Hematopoietic multipotent progenitor cell treated with erythropoietin and hydrocortisone succinate and interleukin-3 and kit ligand, for 15 days (in vitro differentiated cells): ENCODE measurements around the gene KLF16.

Experiments used
- DNase-seq: peaks from one replicate; pipeline ENCODE4 v3.0.0-alpha.2; 2015; ENCODE audit warnings: low spot score

The KLF16 gene

DNA sequence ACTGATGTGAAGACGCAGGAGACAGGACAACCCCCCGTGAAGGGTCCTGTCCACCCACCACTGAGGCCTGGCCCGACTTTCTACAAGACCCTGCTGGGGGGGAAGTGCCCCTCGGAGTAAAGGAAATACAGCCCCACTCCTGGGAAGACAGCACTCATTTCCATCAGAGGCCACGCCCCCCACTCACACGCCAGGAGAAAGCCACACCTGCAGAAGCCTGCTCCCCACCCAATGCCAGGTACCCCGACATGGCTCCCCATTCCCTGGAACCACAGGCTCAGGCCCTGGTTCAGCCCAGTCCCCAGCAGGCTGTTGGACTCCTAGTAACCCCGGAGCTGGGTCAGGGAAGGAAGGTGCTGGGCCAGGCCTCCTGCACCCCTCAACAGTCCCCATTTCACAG, 40.4 kb downstream of the KLF16 start:
- no peak for DNase-seq

DNA sequence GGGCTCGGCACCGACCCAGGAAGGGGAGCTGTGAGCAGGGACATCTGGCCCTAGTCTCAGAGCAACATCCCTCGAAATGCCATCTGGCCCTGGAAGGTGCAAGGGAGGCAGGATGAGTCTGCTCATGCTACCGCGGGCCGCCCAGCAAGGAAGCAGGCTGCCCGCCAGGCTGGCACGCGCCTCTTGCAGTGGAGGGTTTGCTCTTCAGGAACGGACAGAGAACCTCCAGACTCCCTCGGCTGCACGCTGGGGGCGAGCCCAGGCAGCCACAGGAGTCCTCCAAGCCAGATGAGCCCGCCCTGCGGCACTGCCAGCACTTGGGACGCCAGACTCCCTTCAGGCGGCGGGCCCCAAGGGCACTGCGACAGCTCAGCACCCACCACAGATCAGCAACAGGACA, 41.2 kb downstream of the KLF16 start:
- DNase-seq = no peak

DNA sequence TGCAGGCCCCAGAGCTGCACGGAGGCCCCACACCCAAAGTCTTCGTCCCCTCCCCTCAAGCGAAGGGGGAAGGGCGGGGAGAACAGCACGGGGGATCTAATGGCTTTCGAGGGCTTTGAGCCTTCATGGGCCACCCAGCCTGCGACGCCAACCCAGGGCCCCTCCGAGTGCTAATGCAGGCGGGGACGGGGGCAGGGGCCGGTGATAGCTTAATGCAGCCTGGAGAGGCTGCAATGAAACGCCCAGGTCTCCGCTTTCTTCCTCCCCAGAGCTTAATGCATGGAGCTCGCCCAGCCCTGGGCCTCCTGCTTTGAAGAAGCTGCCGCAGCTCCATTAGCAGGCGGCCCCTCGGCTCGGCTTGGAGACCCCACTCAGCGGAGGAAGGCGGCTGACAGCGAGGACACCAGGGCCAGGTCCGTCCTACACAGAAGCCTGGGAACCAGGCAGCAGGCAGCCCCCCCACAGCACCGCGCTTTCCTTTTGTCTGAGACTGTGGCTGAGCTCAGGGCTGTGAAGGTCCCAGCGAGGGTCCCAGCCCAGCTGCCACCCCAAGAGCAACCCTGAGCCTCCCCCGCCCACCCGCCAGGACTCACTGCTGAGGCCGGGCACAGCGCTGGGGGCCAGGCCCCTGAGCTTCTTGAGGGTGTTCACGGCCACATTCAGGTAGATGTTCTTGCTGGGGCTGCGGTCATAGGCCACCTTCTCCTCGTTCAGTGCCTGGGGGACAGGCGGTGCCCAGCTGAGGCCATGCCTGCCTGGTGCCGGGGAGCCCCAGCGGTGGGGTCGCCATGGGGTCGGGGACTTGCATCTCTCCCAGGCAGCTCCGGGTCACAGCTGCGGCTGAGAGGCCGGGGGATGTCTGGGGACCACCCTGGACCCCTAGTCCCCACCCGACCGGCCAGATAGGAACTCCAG, 43.8 kb downstream of the KLF16 start:
- no peak for DNase-seq

DNA sequence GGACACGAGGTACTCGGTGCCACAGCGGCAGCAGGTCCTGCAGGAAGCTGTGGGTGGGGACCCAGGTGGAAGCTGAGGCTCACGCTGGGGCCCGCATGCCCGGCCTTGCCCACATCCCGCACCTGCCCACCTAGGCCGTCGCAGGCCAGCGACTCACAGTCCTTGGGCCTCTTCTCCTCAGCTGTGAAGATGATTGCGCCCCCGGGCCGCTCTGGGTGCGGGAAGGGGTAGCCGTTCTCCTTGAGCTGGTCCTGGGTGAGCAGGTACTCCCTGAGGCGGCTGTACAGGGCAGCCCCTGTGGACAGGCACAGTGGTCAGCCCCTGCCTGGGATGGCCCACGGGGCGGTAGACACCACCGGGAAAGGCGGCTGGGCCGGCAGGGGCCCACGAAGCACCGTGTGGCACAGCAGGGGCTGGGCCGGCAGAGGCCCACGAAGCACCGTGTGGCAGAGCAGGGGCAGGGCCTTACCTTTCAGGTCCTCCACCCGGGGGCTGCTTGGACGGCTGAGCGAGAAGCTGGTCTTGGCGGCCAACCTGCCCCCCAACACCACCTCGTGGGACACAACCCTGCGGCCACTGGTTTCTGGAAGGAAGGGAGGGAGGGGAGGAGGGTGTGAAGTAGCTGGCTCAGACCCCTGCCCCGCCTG, 44.7 kb downstream of the KLF16 start:
- no peak for DNase-seq

DNA sequence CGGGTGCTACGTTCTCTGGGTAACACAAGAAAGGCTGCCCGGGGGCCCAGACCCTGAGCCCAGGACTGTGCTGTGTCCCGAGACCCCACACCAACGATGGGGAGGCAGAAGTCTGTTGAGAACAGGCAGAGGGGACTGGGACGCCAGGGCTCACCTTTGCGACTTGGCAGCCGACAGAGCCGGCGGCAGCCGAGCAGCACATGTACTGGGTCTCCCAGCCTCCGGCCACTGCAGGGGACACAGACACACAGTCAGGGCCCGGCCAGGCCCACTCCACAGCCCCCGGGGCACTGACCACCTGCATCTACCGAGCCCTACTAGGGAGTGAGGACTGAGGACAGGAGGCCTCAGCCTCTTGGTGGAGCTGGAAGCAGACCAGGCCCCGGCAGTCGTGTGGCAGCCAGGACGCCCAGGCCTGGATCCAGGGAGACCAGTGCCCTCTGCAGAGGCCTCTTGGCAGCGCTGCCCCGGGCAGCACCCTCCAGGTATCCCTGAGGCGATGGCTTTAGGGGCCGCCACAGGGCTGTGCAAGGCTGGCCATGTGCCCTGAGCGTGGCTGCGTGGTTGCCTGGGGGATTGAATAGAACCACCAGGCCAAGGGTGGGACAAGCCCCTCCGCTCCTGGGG, 45.7 kb downstream of the KLF16 start:
- no peak for DNase-seq

DNA sequence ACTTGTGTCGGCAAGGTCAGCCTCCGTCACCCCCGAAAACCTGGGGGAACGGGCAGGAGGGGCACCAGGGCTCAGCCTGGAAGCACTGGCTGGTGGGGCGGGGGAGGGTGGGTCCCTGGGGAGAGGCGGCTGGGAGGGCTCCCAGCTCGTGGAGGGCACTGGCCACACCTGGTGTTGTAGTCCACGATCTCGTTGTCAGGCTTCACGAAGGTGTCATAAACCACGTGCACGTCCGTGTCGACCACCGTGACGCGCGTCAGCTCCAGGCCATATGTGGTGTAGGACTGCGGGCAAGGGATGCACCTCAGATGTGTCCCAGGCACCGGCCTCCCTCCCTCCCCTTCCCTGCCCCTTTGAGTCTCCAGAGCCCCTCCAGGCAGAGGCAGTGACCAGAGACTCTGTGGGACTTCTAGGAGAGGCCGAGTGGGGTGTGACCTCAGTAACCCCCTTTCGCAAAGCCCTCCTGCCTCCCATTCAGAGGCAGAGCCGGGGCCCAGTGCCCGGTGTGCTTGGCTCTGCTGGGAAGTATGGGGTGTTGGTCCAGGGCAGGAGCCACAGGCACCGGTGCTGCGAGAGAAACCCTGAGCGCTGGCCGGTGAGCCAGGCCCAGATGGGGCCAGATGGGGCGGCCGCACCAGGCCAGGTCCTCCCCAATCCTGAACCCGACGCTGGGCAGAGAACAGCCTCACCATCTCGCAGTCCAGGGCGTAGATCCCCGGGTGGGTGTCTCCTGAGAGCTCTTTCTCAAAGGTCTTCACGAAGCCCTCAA, 46.7 kb downstream of the KLF16 start:
- no peak for DNase-seq

DNA sequence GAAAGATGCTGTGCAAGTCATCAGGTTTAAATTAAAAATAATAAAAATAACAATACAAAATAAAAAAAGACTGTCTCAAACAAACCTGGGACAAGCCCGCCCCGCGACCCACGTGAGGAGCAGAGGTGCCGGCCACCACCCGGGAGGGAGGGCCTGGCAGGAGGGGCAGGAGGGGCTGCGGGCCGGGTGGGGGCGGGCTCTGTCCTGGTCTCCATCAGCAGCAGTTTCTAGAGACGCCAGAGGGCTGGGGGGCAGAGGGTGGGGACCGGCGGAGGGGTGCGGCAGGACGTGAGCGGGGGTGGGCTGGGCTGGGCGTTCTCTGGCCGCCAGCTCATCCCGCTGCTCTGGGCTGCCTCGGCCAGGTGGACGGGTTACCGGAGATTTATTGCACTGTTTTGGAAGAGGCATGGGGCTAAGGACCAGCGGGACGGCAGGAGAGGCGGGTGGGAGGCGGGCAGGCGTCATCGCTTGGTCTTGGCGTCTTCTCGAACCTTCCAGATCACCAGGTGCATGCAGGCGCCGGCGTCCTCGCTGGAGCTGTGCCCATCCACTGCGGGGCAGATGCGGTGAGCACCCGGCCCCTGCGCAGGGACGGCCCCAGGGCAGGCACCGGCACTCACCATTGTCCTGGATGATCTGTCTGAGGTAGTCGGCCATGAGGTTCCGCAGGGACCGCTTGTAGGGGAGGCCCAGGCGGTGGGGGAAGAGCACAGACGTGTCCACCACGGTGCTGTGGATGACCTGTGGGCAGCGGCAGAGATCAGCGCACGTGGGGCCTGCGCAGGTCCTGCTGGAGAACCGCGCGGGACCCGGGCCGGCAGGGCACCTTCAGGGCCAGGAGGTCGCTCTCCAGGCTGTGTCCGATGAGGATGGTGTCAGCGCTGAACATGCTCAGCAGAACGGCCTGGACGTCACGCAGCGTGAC, 47.5 kb downstream of the KLF16 start:
- DNase-seq = no peak

DNA sequence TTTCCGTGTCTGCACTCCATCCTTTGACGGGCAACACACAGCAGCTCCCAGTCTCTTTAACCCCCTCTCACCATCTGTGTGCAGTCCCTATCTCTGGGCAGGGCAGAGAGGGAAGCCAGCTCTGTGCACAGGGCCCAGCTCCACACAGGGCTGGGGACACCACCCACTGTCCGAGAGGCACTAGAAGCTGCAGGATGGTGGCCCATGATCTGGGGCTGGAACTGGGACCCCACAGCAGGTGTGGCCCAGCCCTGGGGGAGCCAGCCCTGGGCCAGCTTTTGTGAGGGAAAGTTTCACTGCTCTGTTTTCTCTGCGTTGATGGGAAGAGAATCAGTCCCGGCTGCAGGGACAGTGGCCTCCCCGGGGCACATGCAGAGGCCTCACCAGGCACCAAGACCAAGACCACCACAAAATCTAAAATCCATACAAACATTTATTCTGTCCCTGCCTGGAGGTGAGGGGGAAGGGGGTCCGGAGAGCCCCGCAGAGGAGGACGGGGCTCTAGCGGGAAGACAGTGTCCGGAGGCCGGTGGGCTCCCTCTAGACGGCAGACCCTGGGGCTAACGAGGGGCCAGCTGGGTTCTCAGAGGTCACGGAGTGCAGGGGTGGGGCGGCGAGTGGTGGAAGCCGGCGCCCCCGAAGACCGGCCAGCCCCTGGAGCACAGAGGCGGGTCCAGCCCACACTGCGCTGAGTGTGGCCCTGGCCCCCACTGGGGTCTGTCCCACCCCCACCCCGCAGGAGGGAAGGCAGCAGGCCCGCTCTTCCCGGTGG, 48.4 kb downstream of the KLF16 start:
- DNase-seq = no peak

DNA sequence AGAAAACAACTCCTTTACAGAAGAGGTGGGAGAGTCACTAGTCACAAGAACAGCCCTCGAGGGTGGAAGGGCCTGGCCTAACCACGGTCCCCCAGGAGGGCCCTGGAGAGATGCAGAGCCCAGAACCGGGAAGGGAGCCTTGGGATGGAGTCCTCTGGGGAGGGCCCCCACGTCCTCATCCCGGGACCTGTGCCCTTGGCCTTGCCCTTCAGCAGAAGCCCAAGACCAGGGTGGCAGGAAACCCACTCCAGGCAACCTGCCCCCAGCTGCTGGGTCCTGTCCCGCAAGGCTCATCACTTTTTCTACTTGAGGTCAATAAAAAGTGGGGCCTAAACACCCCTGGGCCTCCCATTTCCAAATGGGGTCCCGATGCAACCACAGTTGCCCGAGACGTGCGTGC, 49.0 kb downstream of the KLF16 start:
- no peak for DNase-seq

DNA sequence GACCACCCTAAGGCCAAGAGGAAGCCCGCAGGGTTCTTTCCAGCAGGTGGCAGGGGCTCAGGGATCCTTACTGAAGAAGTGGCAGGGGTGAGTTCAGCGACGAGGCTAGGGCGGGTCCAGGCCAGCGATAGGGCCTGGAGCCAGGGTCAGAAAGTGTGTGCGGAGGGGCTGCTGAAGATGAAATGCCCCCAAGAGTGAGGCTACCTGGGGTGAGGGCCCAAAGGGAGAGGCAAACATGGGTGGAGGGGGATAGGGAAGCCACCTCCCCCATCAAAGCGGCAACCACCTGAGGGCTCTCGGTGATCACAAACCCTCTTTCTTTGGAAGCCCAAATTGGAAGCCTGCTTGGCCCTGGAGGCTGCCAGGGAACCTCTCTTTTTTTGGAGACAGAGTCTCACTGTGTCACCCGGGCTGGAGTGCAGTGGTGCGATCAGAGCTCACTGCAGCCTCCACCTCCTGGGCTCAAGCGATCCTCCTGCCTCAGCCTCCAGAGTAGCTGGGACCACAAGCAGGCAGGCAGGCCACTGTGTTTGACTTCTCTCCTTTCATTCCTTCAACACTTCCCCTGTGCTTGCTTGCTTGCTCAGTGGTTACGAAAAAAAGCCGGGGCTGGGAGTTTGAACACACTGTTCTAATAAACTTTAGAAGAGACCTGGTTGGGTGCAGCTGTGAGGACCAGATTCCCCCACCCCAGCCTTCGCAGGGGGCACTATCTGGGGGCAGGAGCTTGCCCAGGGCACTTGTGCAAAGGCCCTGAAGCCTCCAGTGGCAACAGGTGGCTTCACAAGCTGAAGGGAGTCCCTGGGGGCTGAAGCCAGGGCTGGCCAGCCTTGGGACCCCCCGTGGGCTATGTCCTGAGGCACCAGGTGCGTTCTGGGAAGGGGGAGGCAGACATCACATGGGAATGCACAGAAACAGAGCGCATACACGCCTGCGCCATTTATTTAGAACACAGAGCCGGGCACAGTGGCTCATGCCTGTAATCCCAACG, 49.9 kb downstream of the KLF16 start:
- no peak for DNase-seq

DNA sequence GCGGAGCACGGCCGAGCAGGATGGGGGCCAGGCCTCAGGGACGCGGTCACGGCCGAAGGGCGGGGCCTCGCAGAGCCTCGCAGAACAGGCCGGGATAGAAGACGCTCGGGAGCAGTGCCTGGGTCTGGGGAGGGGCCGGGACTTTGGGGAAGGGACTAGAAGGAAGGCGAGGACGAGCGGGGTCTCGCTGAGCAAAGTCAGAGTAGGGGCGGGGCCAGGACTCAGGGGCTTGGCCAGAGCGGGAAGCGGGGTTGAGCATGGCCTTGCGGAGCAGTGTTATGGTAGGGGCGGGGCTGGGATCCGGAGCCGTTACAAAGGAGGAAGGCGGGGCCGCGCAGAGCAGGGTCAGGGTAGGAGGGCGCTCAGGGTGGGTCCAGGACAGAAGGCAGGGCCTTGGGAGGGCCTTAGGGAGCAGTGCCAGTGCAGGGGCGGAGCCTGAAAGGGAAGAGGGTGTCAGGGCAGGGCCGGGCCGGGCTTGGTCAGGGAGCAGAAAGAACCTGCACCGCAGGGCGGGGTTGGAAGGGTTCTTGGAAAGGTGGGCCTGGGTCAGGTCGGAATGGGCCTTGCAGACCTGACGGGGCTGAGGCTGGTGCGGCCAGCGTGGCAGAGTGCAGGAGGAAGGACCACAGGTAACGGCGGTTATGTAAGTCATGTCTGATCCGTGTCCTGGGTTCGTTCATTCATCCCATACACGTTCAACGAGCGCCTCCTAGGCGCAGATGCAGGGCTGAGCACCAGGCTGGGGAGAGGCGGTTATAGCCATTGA, 50.8 kb downstream of the KLF16 start:
- DNase-seq = peak; percentile 88

DNA sequence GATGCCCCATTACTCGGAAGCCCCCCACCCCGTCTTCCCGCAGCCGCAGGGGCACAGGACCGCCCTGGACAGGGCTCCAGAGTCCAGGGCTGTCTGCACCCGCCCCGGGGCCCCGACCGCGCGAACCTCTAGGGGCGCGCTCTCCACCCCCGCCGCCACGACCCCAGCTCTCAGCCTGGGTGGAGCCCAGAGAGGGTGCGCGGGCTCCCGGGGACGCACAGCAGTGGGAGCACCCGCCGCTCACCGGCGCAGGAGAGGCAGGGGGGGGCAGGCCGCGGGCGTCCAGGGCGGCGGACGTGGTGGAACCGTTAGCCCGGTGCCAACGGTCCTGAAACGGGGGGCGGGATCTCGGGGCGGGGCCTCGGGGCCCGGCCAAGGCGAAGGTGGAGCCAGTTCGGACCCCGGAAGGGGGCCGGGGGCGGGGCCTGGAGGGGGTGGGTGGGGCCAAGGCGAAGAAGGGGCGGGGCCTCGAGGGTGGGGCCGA, 51.4 kb downstream of the KLF16 start, which contains the start of gene ATP8B3:
TSS of gene ATP8B3 (minus strand) at position 335 of the 484 bp plus-strand sequence. CDS start 540 bp downstream, outside the sequence.
- DNase-seq = no peak

DNA sequence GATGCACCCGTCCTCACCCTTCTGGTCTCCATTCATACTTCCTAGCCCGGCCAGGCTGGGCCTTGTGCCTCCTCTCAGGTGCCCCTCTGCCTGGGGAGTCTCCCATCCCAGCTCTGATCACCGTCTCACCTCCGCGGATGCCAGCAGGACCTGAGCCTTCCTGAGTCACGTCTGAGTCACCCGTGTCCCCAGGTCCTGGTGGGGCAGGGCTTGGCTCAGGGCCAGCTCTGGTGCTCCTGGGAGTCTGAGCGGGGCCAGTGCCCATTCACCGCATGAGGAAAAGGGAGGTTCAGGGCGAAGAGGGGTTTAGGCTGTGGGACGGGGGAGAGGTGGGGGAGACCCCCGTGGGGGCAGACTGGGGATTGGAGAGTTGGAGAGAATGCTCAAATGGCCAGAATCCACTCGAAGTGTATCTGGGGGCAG, 51.9 kb downstream of the KLF16 start:
- DNase-seq = peak; percentile 85

DNA sequence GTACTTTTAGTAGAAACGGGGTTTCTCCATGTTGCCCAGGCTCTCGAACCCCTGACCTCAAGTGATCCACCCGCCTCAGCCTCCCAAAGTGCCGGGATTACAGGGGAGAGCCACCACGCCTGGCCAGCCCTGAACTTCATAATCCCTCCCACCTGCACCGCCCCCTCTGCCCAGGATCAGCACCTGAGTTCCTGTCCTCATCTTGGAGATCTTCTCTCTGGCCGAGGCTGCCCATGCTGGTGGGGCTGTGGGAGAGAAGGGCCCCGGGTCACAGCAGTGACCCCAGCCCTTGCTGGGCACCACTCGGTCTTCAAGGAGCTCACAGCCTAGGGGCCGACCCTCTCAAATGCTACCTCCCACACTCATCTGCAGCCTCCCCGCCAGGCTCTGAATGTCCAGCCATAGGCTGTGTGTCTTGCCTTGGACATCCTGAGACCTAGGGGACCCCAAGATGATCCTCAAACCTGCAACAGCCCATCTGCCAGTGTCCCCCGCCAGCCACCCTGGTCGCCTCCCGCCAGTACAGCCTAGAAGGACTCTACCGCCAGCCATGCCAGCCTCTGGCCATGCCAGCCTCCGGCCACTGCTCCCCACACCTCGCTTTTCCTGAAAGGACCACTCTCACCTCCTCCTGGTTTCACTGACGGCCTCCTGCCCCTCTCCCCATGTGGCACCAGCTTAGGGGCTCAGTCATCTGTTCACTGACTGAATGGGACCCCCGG, 52.8 kb downstream of the KLF16 start:
- DNase-seq = no peak

DNA sequence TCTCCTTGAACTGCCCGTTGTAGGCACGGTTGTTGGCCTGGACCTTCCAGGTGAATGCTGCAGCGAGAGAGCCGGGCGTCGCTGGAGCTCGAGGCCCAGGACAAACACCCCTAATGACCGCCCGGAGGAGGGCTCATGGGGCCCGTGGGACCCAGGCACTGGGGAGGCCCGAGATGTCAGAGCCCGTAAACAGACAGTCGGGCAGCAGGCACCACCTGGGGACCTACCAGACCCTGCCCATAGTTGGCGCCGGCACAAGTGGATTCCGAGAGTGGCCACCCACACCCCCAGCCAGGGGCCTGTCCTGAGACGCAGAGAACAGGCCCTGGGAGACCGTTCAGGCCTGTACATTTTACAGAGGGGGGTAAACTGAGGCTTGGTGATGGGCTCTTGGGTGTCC, 53.7 kb downstream of the KLF16 start:
- no peak for DNase-seq

DNA sequence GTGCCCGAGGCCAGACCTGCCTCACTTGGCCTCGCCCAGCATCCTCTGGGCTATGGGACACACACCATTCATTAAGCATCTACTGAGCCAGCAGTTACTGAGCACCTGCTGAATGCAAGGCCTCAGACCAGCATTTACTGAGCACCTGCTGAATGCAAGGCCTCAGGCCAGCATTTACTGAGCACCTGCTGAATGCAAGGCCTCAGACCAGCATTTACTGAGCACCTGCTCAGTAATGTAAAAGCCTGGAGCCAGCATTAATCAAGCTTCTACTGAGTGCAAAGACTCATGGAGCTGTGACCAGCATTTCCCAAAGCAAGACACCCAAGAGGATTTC, 55.0 kb downstream of the KLF16 start:
- no peak for DNase-seq

DNA sequence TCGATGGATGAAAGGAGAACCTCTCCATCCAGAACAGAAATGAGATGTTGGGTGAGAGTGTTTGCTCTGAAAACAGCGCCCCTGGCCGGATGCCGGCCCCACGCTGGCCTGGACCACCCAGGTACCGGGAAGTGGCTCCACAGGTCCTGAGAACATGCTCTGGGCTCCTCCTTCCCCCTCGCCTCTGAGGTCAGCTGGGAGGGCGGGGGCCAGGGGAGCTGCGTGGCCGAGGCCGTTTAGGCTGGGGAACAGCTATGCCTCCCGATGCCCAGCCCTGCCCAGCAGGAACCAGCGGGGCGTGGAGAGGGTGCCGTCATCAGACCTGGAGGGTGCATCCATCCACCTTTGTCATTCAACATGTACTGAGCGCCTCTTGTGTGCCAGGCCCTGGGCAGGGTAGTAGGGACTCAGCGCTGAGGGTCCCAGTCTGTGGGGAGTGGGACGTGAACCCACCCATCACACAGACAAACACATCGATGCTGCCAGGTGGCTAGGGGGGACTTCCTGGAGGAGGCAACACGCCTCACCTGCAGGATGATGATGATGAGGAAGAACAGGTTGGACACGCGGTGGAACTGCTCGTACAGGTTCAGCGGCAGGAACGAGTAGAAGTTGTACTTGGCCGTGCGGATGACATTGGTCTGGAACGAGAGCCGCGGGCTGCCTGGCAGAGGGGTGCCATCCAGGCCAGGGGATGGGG, 55.5 kb downstream of the KLF16 start:
- no peak for DNase-seq
